HCT116 (cell line): ENCODE data around the gene TYK2. TPM values are rescaled to one million over a fixed set of nuclear protein-coding genes. Genes with fewer than 3 reads are reported as not detected.
A peak's percentile ranks its signal among the peaks of the same experiment; 100 is the strongest.
"Not testable (repeated sequence)": the region's sequence is repeated elsewhere in the genome, so short reads cannot be mapped to it uniquely, and the experiment has no call there.

Source experiments
- ATAC-seq: fragments of 200-7000 bp; cut with Tn5 transposase; 2 replicates; pipeline ENCODE4 v1.9.1; 2020; ENCODE audit warnings: mild to moderate bottlenecking, moderate library complexity
- BruUV-seq: library from RNA; stranded (reverse); fragments of 400-500 nt; replicated peaks from 2 replicates; lab custom pipeline; 2021; lab: Mats Ljungman, UMichigan
- CTCF ChIA-PET: fragments of 300-600 bp; sonication (Branson Sonifier 250); formaldehyde crosslinking; loops from one replicate; lab custom pipeline; 2021; ENCODE audit warnings: antibody characterized with exemption; lab: Charles Lee
- POLR2A ChIA-PET: fragments of 300-600, 350-600 bp; sonication (Branson Sonifier 250); formaldehyde crosslinking; loops from one replicate; lab custom pipeline; 2021; ENCODE audit warnings: antibody characterized with exemption; lab: Charles Lee
- RAD21 ChIA-PET, 2 experiments: fragments of 300-600 bp; sonication (Branson Sonifier 250); formaldehyde crosslinking; loops; one replicate each; lab custom pipeline; 2023; ENCODE audit warnings: low total read pairs in 2 of 2; ENCODE audit not compliant: uncharacterized antibody in 2 of 2, unreplicated experiment in 2 of 2, low non-redundant PET in 1 of 2; lab: Charles Lee
- DNase-seq: peaks from one replicate; pipeline ENCODE4 v3.0.0-alpha.2; 2010; ENCODE audit warnings: low read depth, low spot score
- H2AFZ ChIP-seq: fragments of 200-600 bp; shearing (Covaris generic), sonication (generic); 2 replicates; pipeline ENCODE4 v1.6.1; 2017; ENCODE audit warnings: low read depth, mixed run types, mixed read lengths, antibody characterized with exemption, low read length; ENCODE audit not compliant: poor library complexity, severe bottlenecking
- H3K27ac ChIP-seq: 2 replicates; pipeline ENCODE4 v1.5.1; 2012; ENCODE audit warnings: low read depth, low read length
- H3K27me3 ChIP-seq: fragments of 200-600 bp; sonication (generic); 2 replicates; pipeline ENCODE4 v1.6.1; 2016; ENCODE audit warnings: mixed run types, low read length, mixed read lengths; ENCODE audit not compliant: insufficient read depth
- H3K36me3 ChIP-seq, 2 experiments: fragments of 200-500 bp in 1 of 2; fragments of 200-600 bp in 1 of 2; sonication (Bioruptor generic) in 1 of 2; sonication (generic) in 1 of 2; 2 replicates each; pipeline versions ENCODE4 v1.5.1 to v1.6.1; 2014 to 2016; ENCODE audit warnings: low read length in 2 of 2, inconsistent platforms in 1 of 2, mixed read lengths in 1 of 2, mixed run types in 1 of 2; ENCODE audit not compliant: insufficient read depth in 2 of 2, control insufficient read depth in 1 of 2
- H3K4me1 ChIP-seq, 2 experiments: fragments of 200-600 bp in 1 of 2; sonication (generic) in 1 of 2; 2 replicates each; pipeline versions ENCODE4 v1.5.1 to v1.6.1; 2012 to 2017; ENCODE audit warnings: low read length in 2 of 2, inconsistent platforms in 1 of 2, mild to moderate bottlenecking in 1 of 2, mixed read lengths in 1 of 2, mixed run types in 1 of 2, moderate library complexity in 1 of 2; ENCODE audit not compliant: insufficient read depth in 2 of 2, control insufficient read depth in 1 of 2
- H3K4me2 ChIP-seq: fragments of 200-600 bp; sonication (generic); 2 replicates; pipeline ENCODE4 v1.6.1; 2017; ENCODE audit warnings: mixed run types, low read length, mixed read lengths
- H3K4me3 ChIP-seq, 2 experiments: fragments of 200-600 bp in 1 of 2; sonication (generic) in 1 of 2; replicated peaks in 1 of 2; 2 replicates each; pipeline ENCODE4 v1.5.1; 2011 to 2016; ENCODE audit warnings: low read length in 2 of 2, control low read depth in 1 of 2, low read depth in 1 of 2, mild to moderate bottlenecking in 1 of 2, mixed read lengths in 1 of 2, mixed run types in 1 of 2
- H3K79me2 ChIP-seq: fragments of 200-600 bp; sonication (generic); 2 replicates; pipeline ENCODE4 v1.6.1; 2017; ENCODE audit warnings: mild to moderate bottlenecking, mixed run types, low read length, moderate library complexity, mixed read lengths; ENCODE audit not compliant: insufficient read depth
- H3K9ac ChIP-seq: fragments of 200-600 bp; sonication (generic); 2 replicates; pipeline ENCODE4 v1.6.1; 2016; ENCODE audit warnings: low read length, mixed read lengths
- H3K9me2 ChIP-seq: fragments of 200-600 bp; sonication (generic), shearing (Covaris generic); 2 replicates; pipeline ENCODE4 v1.6.1; 2017; ENCODE audit warnings: mixed run types, mild to moderate bottlenecking, moderate library complexity; ENCODE audit not compliant: insufficient read depth
- H3K9me3 ChIP-seq, 2 experiments: fragments of 200-500 bp in 1 of 2; fragments of 200-600 bp in 1 of 2; sonication (Bioruptor generic) in 1 of 2; sonication (generic) in 1 of 2; 2 replicates each; pipeline ENCODE4 v1.6.1; 2014 to 2017; ENCODE audit warnings: low read length in 2 of 2, mixed read lengths in 2 of 2, inconsistent platforms in 1 of 2, low read depth in 1 of 2, mild to moderate bottlenecking in 1 of 2, mixed run types in 1 of 2, moderate library complexity in 1 of 2; ENCODE audit not compliant: control insufficient read depth in 1 of 2, insufficient read depth in 1 of 2
- H4K20me1 ChIP-seq: fragments of 200-600 bp; sonication (generic), shearing (Covaris generic); 2 replicates; pipeline ENCODE4 v1.6.1; 2017; ENCODE audit warnings: mixed run types, mild to moderate bottlenecking, moderate library complexity; ENCODE audit not compliant: insufficient read depth
- CTCF ChIP-seq, 3 experiments: fragments of 200-600 bp in 1 of 3; sonication (generic) in 1 of 3; IDR thresholded peaks in 2 of 3; conservative IDR thresholded peaks in 1 of 3; 2 replicates each; pipeline ENCODE4 v1.5.1; 2012 to 2017; ENCODE audit warnings: low read depth in 2 of 3, low read length in 2 of 3, antibody characterized with exemption in 1 of 3, borderline replicate concordance in 1 of 3, control low read depth in 1 of 3, mild to moderate bottlenecking in 1 of 3, mixed read lengths in 1 of 3, mixed run types in 1 of 3, moderate library complexity in 1 of 3; ENCODE audit not compliant: insufficient read depth in 1 of 3
- ELF1 ChIP-seq: IDR thresholded peaks from 2 replicates; pipeline ENCODE4 v1.6.1; 2012; ENCODE audit warnings: low read depth, borderline replicate concordance
- YY1 ChIP-seq: IDR thresholded peaks from 2 replicates; pipeline ENCODE4 v1.6.1; 2011; ENCODE audit warnings: low read length, low read depth, moderate library complexity, mild to moderate bottlenecking; ENCODE audit not compliant: insufficient replicate concordance; ENCODE audit errors: extremely low read depth
- intact Hi-C: fragments of 100-400 bp; cut with micrococcal nuclease; formaldehyde crosslinking; loops from 2 replicates; pipeline ENCODE4 v1.10.0; 2022
- total RNA-seq: library from RNA; stranded (reverse); gene quantifications from one replicate; pipeline ENCODE4 v1.2.1, GENCODE V29; 2021; ENCODE audit not compliant: unreplicated experiment

The TYK2 gene
- total RNA-seq, 1 experiment from 2014 or later: 110 TPM

DNA sequence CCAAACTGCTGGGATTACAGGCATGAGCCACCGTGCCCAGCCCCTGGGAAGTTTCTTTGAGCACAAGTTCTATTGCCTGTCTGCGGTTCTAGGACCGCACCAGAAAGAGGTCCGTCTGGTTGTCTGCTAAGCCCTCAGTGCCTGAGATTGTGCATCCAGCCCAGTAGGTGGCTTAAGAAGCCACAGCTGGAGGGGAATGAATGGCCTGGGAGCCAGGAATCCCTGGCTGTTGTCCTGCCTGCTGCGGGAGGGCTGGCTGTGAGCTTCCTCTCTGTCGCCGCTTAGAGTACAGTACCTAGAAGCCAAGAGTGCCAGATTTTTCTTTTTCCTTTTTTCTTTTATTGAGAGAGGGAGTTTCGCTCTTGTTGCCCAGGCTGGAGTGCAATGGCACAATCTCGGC, 4.2 kb upstream of the TYK2 start:
- H3K4me2 ChIP-seq: no peak overlapping the region
- no peak overlapping the region for H2AFZ ChIP-seq
- no peaks in the 10 kb centered on the region for H3K9me2 ChIP-seq
- no peaks in the 10 kb centered on the region for H3K36me3 ChIP-seq
- no peaks in the 10 kb centered on the region for H3K27me3 ChIP-seq
- no peak overlapping the region for H3K9ac ChIP-seq
- ChIA-PET POLR2A (no interaction called here), RAD21 (no interaction called here), CTCF (interaction anchor here (2.2 kb wide), 1 partner anchor 125 kb away, joined by 13 read pairs; no protein-coding TSS in a partner anchor)
- peaks cover under 1 to 14% of the 10 kb centered on the region in 2 experiments; a peak in 3 of 4 replicates for H3K4me1 ChIP-seq
- 0 out of 6 replicates have a peak, but pooled peaks of 1 of the 3 experiments have one; percentile 15 for TF ChIP-seq CTCF (IDR thresholded peaks at IDR 0.05 in 2 of 3, conservative IDR thresholded peaks at IDR 0.05 in 1 of 3; ENCODE audit: borderline replicate concordance in 1 of 3, insufficient read depth in 1 of 3, low read depth in 2 of 3, low read length in 2 of 3)
- no peak for TF ChIP-seq YY1
- no peak for TF ChIP-seq ELF1
- H3K9me3 ChIP-seq: no peaks in the 10 kb centered on the region
- H4K20me1 ChIP-seq: no peaks in the 10 kb centered on the region
- ATAC-seq: no peak
- no peak overlapping the region for H3K4me3 ChIP-seq
- intact Hi-C loops: no loop called here
- BruUV-seq: no TSS peak
- H3K79me2 ChIP-seq: peaks cover 6% of the 10 kb centered on the region
- no peak overlapping the region for H3K27ac ChIP-seq
- no peak for DNase-seq

GRCh38 chr19:10383223-10383499, 2.8 kb upstream of the TYK2 start:
- H3K9ac ChIP-seq, POLR2A ChIA-PET, H3K9me2 ChIP-seq, H2AFZ ChIP-seq, H3K27ac ChIP-seq, H3K27me3 ChIP-seq, H4K20me1 ChIP-seq, intact Hi-C loops, H3K4me2 ChIP-seq, H3K9me3 ChIP-seq, ATAC-seq, H3K36me3 ChIP-seq, H3K4me3 ChIP-seq, DNase-seq, BruUV-seq, H3K79me2 ChIP-seq: not testable (repeated sequence)
- peaks cover 2 to 13% of the 10 kb centered on the region in 2 experiments; a peak in 3 of 4 replicates for H3K4me1 ChIP-seq
- ChIA-PET RAD21 (interaction anchor here (0.6 to 0.7 kb wide), 3 partner anchors 72 to 133 kb away, joined by 3 to 5 read pairs (median 3); no protein-coding TSS in a partner anchor), CTCF (interaction anchor here (1.0 to 2.5 kb wide), 3 partner anchors 11 to 124 kb away, joined by 3 to 16 read pairs (median 3); partner anchors contain the start of gene ICAM5)
